Mesenchymal stem cell (in vitro differentiated cells and primary cell): ENCODE data around the gene NXPH2.

Experiments used
- DNase-seq: peaks from one replicate; pipeline ENCODE4 v3.0.0-alpha.2; 2013
- H2AFZ ChIP-seq: one replicate; pipeline ENCODE4 v1.6.1; 2013; ENCODE audit warnings: low read depth, mild to moderate bottlenecking, control low read depth, inconsistent platforms, low read length, moderate library complexity
- H2AK5ac ChIP-seq: 2 replicates; pipeline ENCODE4 v1.6.1; 2013; ENCODE audit warnings: low read length, moderate library complexity, mild to moderate bottlenecking, inconsistent platforms; ENCODE audit not compliant: severe bottlenecking
- H2BK120ac ChIP-seq: one replicate; pipeline ENCODE4 v1.6.1; 2013; ENCODE audit warnings: low read depth, mild to moderate bottlenecking, inconsistent platforms, low read length, moderate library complexity
- H2BK12ac ChIP-seq, 2 experiments: one replicate each; pipeline ENCODE4 v1.6.1; 2013; ENCODE audit warnings: inconsistent platforms in 2 of 2, low read length in 2 of 2, mild to moderate bottlenecking in 2 of 2, moderate library complexity in 2 of 2, control low read depth in 1 of 2
- H2BK15ac ChIP-seq: one replicate; pipeline ENCODE4 v1.6.1; 2013; ENCODE audit warnings: mild to moderate bottlenecking, low read depth, inconsistent platforms; ENCODE audit not compliant: poor library complexity, severe bottlenecking
- H2BK5ac ChIP-seq: 2 replicates; pipeline ENCODE4 v1.6.1; 2013; ENCODE audit warnings: low read depth, mild to moderate bottlenecking, low read length, control low read depth, inconsistent platforms; ENCODE audit not compliant: poor library complexity, severe bottlenecking
- H3K14ac ChIP-seq, 2 experiments: one replicate each; pipeline ENCODE4 v1.6.1; 2013; ENCODE audit warnings: inconsistent platforms in 2 of 2, low read length in 2 of 2, control low read depth in 1 of 2, mild to moderate bottlenecking in 1 of 2, moderate library complexity in 1 of 2
- H3K18ac ChIP-seq, 2 experiments: one replicate each; pipeline ENCODE4 v1.6.1; 2013; ENCODE audit warnings: inconsistent platforms in 2 of 2, low read length in 2 of 2, control low read depth in 1 of 2, low read depth in 1 of 2, mild to moderate bottlenecking in 1 of 2
- H3K23ac ChIP-seq, 2 experiments: one replicate each; pipeline ENCODE4 v1.6.1; 2013; ENCODE audit warnings: inconsistent platforms in 2 of 2, low read length in 2 of 2, mild to moderate bottlenecking in 2 of 2, moderate library complexity in 2 of 2, control low read depth in 1 of 2
- H3K27ac ChIP-seq: 2 replicates; pipeline ENCODE4 v1.5.1; 2013; ENCODE audit warnings: mild to moderate bottlenecking, moderate library complexity, low read length, control low read depth, inconsistent platforms; ENCODE audit not compliant: poor library complexity, severe bottlenecking
- H3K27me3 ChIP-seq, 2 experiments: 2 replicates each; pipeline versions ENCODE4 v1.6.1 to v1.7.0; 2013; ENCODE audit warnings: low read length in 2 of 2, mild to moderate bottlenecking in 2 of 2, moderate library complexity in 2 of 2, control low read depth in 1 of 2, inconsistent platforms in 1 of 2; ENCODE audit not compliant: control insufficient read depth in 1 of 2, insufficient read depth in 1 of 2
- H3K36me3 ChIP-seq, 2 experiments: 2 replicates each; pipeline versions ENCODE4 v1.6.1 to v1.7.0; 2013; ENCODE audit warnings: low read length in 2 of 2, control low read depth in 1 of 2, inconsistent platforms in 1 of 2, low read depth in 1 of 2, mild to moderate bottlenecking in 1 of 2; ENCODE audit not compliant: insufficient read depth in 2 of 2, control insufficient read depth in 1 of 2
- H3K4ac ChIP-seq, 2 experiments: one replicate each; pipeline ENCODE4 v1.6.1; 2013; ENCODE audit warnings: inconsistent platforms in 2 of 2, low read length in 2 of 2, mild to moderate bottlenecking in 2 of 2, moderate library complexity in 2 of 2, control low read depth in 1 of 2, low read depth in 1 of 2
- H3K4me1 ChIP-seq: 2 replicates; pipeline ENCODE4 v1.6.1; 2013; ENCODE audit warnings: low read depth, low read length, control low read depth; ENCODE audit not compliant: control insufficient read depth, insufficient read depth
- H3K4me2 ChIP-seq: 2 replicates; pipeline ENCODE4 v1.6.1; 2013; ENCODE audit warnings: low read length, mild to moderate bottlenecking, inconsistent platforms; ENCODE audit not compliant: poor library complexity, severe bottlenecking
- H3K4me3 ChIP-seq, 2 experiments: 2 replicates each; pipeline versions ENCODE4 v1.5.1 to v1.7.0; 2013; ENCODE audit warnings: low read length in 2 of 2, mild to moderate bottlenecking in 2 of 2, control low read depth in 1 of 2, low read depth in 1 of 2; ENCODE audit not compliant: insufficient read depth in 1 of 2
- H3K79me1 ChIP-seq: replicated peaks from 2 replicates; pipeline ENCODE4 v1.6.1; 2013; ENCODE audit warnings: mild to moderate bottlenecking, control low read depth, low read length, inconsistent platforms; ENCODE audit not compliant: poor library complexity, severe bottlenecking
- H3K9ac ChIP-seq: 2 replicates; pipeline ENCODE4 v1.7.0; 2013; ENCODE audit warnings: mild to moderate bottlenecking, low read length, moderate library complexity
- H3K9me3 ChIP-seq: 2 replicates; pipeline ENCODE4 v1.7.0; 2013; ENCODE audit warnings: mild to moderate bottlenecking, low read length; ENCODE audit not compliant: control insufficient read depth
- H4K8ac ChIP-seq: one replicate; pipeline ENCODE4 v1.6.1; 2013; ENCODE audit warnings: inconsistent platforms, mild to moderate bottlenecking, low read length, moderate library complexity
- H4K91ac ChIP-seq: one replicate; pipeline ENCODE4 v1.6.1; 2013; ENCODE audit warnings: mild to moderate bottlenecking, low read length, inconsistent platforms
- WGBS: methylation state at CpG from one replicate; pipeline ENCODE4 v1.1.7; 2013; ENCODE audit warnings: mixed read lengths; 5-methylcytosine and 5-hydroxymethylcytosine counted together

Gene NXPH2

DNA sequence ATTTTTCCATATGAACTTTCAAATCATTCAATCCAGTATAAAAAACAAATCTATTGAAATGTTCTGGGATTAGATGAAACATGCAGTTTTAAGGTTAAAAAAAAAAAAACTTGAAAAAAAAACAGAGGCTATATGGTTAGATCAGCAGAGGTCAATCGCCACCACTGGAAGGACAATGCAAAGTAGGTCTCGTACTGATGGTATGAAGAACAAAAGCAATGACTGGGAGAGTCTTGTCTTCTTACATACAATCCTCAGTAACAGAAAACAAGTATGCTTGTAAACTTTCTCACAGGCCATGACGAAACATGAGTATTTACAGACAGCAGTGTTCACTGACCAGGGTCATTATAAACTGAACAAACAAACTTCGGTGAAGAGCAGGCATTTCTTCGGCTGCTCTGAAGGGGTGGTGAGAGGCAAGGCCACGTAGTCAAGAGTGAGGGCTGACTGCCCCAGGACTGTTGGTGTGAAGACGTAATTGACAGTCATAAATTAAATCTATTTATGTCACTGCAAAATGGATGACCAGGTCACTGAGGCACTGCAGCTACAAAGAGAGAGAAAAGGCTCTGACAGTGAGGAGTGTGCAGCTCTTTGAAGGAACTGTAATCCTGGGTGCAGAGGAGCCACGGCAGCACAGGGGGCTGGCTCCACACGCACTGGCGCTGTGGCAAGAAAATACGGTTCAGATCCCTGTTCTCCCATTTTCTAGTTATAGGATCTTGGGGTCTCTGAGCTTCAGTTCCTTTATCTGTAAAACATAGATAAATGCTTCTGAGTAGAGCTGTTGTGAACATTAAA, 60.0 kb downstream of the NXPH2 start:
- H3K9ac ChIP-seq = no peak overlapping the region
- no peaks in the 10 kb centered on the region for H3K9me3 ChIP-seq
- H3K18ac ChIP-seq = peak overlapping the region in 1 of 2 experiments; percentile 56
- peak; percentile 79 for DNase-seq
- no peak overlapping the region for H2BK15ac ChIP-seq
- H2BK12ac ChIP-seq = peak overlapping the region in 1 of 2 experiments; percentile 29
- H3K23ac ChIP-seq = no peak overlapping the region
- H3K14ac ChIP-seq = peak overlapping the region in 1 of 2 experiments; percentile 18
- no peaks in the 10 kb centered on the region for H3K36me3 ChIP-seq
- H3K4ac ChIP-seq = peak overlapping the region in 1 of 2 experiments; percentile 47
- no peak overlapping the region for H3K27ac ChIP-seq
- H4K91ac ChIP-seq = no peak overlapping the region
- no peak overlapping the region for H3K4me2 ChIP-seq
- peak overlapping the region; percentile 18 for H2AFZ ChIP-seq
- H3K79me1 ChIP-seq = no peaks in the 10 kb centered on the region
- no peak overlapping the region for H3K4me3 ChIP-seq
- no peak overlapping the region for H2AK5ac ChIP-seq
- H3K4me1 ChIP-seq = peaks cover 7% of the 10 kb centered on the region
- H2BK5ac ChIP-seq = no peak overlapping the region
- H2BK120ac ChIP-seq = no peak overlapping the region
- WGBS = 68% methylated on average over 10 of the region's 11 CpGs
- H3K27me3 ChIP-seq = no peaks in the 10 kb centered on the region
- no peak overlapping the region for H4K8ac ChIP-seq

DNA sequence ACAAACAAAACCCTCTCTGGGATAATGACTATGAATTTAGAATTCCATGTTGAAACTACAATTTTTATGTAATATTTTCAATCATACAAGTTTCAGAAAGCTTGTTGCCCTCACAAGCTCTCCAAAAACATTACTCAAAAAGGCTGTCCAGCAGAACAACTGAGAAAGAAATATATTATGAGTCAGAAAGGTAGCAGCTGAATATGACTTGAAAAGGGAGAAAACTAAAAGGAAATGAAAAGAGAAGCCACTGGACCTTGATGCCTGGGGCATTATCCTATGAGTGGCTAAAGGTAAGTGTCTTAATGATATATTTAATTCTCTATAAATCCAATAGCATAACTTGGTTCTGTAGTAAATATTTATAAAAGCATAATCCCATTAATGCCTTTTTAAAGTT, 61.8 kb downstream of the NXPH2 start:
- Histone ChIP-seq H2BK5ac (no peak overlapping the region), H3K18ac (no peak overlapping the region), H2BK12ac (no peak overlapping the region), H3K23ac (no peak overlapping the region), H2BK120ac (no peak overlapping the region), H3K9me3 (no peaks in the 10 kb centered on the region), H3K27me3 (no peaks in the 10 kb centered on the region), H2BK15ac (no peak overlapping the region), H3K14ac (no peak overlapping the region), H3K27ac (no peak overlapping the region), H3K36me3 (no peaks in the 10 kb centered on the region), H3K9ac (no peak overlapping the region), H3K4me3 (no peak overlapping the region), H3K4me2 (no peak overlapping the region), H4K8ac (no peak overlapping the region), H3K79me1 (no peaks in the 10 kb centered on the region), H3K4me1 (peaks cover 2% of the 10 kb centered on the region), H2AFZ (no peak overlapping the region), H4K91ac (no peak overlapping the region), H2AK5ac (no peak overlapping the region), H3K4ac (no peak overlapping the region)
- DNase-seq = no peak

GRCh38 chr2:138716183-138716582, 64.0 kb downstream of the NXPH2 start:
- 75% methylated on average over 5 of the region's 5 CpGs for WGBS

GRCh38 chr2:138713504-138713903, 66.7 kb downstream of the NXPH2 start:
- H2AK5ac ChIP-seq = no peak overlapping the region
- H3K36me3 ChIP-seq = no peaks in the 10 kb centered on the region
- H3K4me3 ChIP-seq = no peak overlapping the region
- H3K23ac ChIP-seq = no peak overlapping the region
- H4K8ac ChIP-seq = peak overlapping the region; percentile 71
- no peak overlapping the region for H3K4me2 ChIP-seq
- DNase-seq = no peak
- no peaks in the 10 kb centered on the region for H3K79me1 ChIP-seq
- H3K27ac ChIP-seq = no peak overlapping the region
- no peak overlapping the region for H3K14ac ChIP-seq
- peaks cover 2% of the 10 kb centered on the region for H3K4me1 ChIP-seq
- peak overlapping the region in 1 of 2 experiments; percentile 45 for H2BK12ac ChIP-seq
- no peak overlapping the region for H2AFZ ChIP-seq
- H4K91ac ChIP-seq = no peak overlapping the region
- H2BK5ac ChIP-seq = no peak overlapping the region
- no peaks in the 10 kb centered on the region for H3K27me3 ChIP-seq
- no peak overlapping the region for H2BK15ac ChIP-seq
- no peak overlapping the region for H2BK120ac ChIP-seq
- H3K9me3 ChIP-seq = no peaks in the 10 kb centered on the region
- WGBS = 53% methylated on average over 5 of the region's 5 CpGs
- no peak overlapping the region for H3K4ac ChIP-seq
- H3K9ac ChIP-seq = no peak overlapping the region
- H3K18ac ChIP-seq = peak overlapping the region; percentile 54 to 66

More at GRCh38 chr2:138716183-138716582, 64.0 kb downstream of the NXPH2 start:
- no peak overlapping the region for H3K4ac ChIP-seq
- no peak overlapping the region for H2BK15ac ChIP-seq
- H2AK5ac ChIP-seq = no peak overlapping the region
- no peak overlapping the region for H3K9ac ChIP-seq
- no peak overlapping the region for H3K4me2 ChIP-seq
- no peak overlapping the region for H2BK12ac ChIP-seq
- no peak overlapping the region for H2AFZ ChIP-seq
- no peaks in the 10 kb centered on the region for H3K79me1 ChIP-seq
- no peak overlapping the region for H4K8ac ChIP-seq
- no peak overlapping the region for H3K27ac ChIP-seq
- H3K14ac ChIP-seq = no peak overlapping the region
- no peak overlapping the region for H3K4me3 ChIP-seq
- no peaks in the 10 kb centered on the region for H3K4me1 ChIP-seq
- no peak overlapping the region for H2BK5ac ChIP-seq
- no peak for DNase-seq
- H3K23ac ChIP-seq = no peak overlapping the region
- H4K91ac ChIP-seq = no peak overlapping the region
- H3K9me3 ChIP-seq = no peaks in the 10 kb centered on the region
- no peak overlapping the region for H2BK120ac ChIP-seq
- H3K36me3 ChIP-seq = no peaks in the 10 kb centered on the region
- H3K18ac ChIP-seq = no peak overlapping the region
- H3K27me3 ChIP-seq = no peaks in the 10 kb centered on the region
